ENCODE data around the gene PLPPR2. TPM values are rescaled to one million over a fixed set of nuclear protein-coding genes. Genes with fewer than 3 reads are reported as not detected.
A peak's percentile ranks its signal among the peaks of the same experiment; 100 is the strongest.
"Not testable (repeated sequence)": the region's sequence is repeated elsewhere in the genome, so short reads cannot be mapped to it uniquely, and the experiment has no call there.

PLPPR2 gene
- total RNA-seq, 1 donor from 2014 or later = 1.8 TPM

GRCh38 chr19:11331502-11331901, 23.7 kb upstream of the PLPPR2 start:
- FAIRE-seq = no peak
- DNase-seq (ENCODE audit: low read depth) = no peak
- no peak for TF ChIP-seq CTCF (IDR thresholded peaks at IDR 0.05; ENCODE audit: insufficient read depth, low read length, severe bottlenecking)
- Histone ChIP-seq H3K36me3 (ENCODE audit: control insufficient read depth, insufficient read depth, low read length) (peaks cover 32% of the 10 kb centered on the region), H3K27me3 (ENCODE audit: control insufficient read depth, insufficient read depth, low read length) (no peaks in the 10 kb centered on the region), H3K4me3 (ENCODE audit: low read depth, low read length) (no peak overlapping the region)

- FAIRE-seq (no peak), DNase-seq (ENCODE audit: low read depth) (no peak)
- Histone ChIP-seq H3K4me3 (ENCODE audit: low read depth, low read length) (no peak overlapping the region), H3K36me3 (ENCODE audit: control insufficient read depth, insufficient read depth, low read length) (peaks cover 37% of the 10 kb centered on the region), H3K27me3 (ENCODE audit: control insufficient read depth, insufficient read depth, low read length) (no peaks in the 10 kb centered on the region)
- no peak for TF ChIP-seq CTCF (IDR thresholded peaks at IDR 0.05; ENCODE audit: insufficient read depth, low read length, severe bottlenecking)
Measured at GRCh38 chr19:11332822-11333221, 22.4 kb upstream of the PLPPR2 start.

- DNase-seq (ENCODE audit: low read depth); H3K27me3 ChIP-seq (ENCODE audit: control insufficient read depth, insufficient read depth, low read length); H3K4me3 ChIP-seq (ENCODE audit: low read depth, low read length); FAIRE-seq: not testable (repeated sequence)
- peaks cover 37% of the 10 kb centered on the region for H3K36me3 ChIP-seq (ENCODE audit: control insufficient read depth, insufficient read depth, low read length)
Measured at GRCh38 chr19:11333838-11334237, 21.4 kb upstream of the PLPPR2 start.

- no peaks in the 10 kb centered on the region for H3K27me3 ChIP-seq (ENCODE audit: control insufficient read depth, insufficient read depth, low read length)
- FAIRE-seq = peak; percentile 43
- H3K4me3 ChIP-seq (ENCODE audit: low read depth, low read length) = no peak overlapping the region
- TF ChIP-seq CTCF (IDR thresholded peaks at IDR 0.05; ENCODE audit: insufficient read depth, low read length, severe bottlenecking) = no peak
- DNase-seq (ENCODE audit: low read depth) = no peak
- peaks cover 35% of the 10 kb centered on the region for H3K36me3 ChIP-seq (ENCODE audit: control insufficient read depth, insufficient read depth, low read length)
Measured at GRCh38 chr19:11335449-11336146, 19.6 kb upstream of the PLPPR2 start.

GRCh38 chr19:11337080-11337479, 18.2 kb upstream of the PLPPR2 start:
- Histone ChIP-seq H3K4me3 (ENCODE audit: low read depth, low read length) (no peak overlapping the region), H3K36me3 (ENCODE audit: control insufficient read depth, insufficient read depth, low read length) (peaks cover 36% of the 10 kb centered on the region), H3K27me3 (ENCODE audit: control insufficient read depth, insufficient read depth, low read length) (no peaks in the 10 kb centered on the region)
- FAIRE-seq (no peak), DNase-seq (ENCODE audit: low read depth) (no peak)
- no peak for TF ChIP-seq CTCF (IDR thresholded peaks at IDR 0.05; ENCODE audit: insufficient read depth, low read length, severe bottlenecking)

- FAIRE-seq = no peak
Measured at GRCh38 chr19:11338121-11338520, 17.1 kb upstream of the PLPPR2 start.

More at GRCh38 chr19:11338121-11338520, 17.1 kb upstream of the PLPPR2 start:
- DNase-seq (ENCODE audit: low read depth) = no peak
- no peak for TF ChIP-seq CTCF (IDR thresholded peaks at IDR 0.05; ENCODE audit: insufficient read depth, low read length, severe bottlenecking)
- H3K36me3 ChIP-seq (ENCODE audit: control insufficient read depth, insufficient read depth, low read length) = peaks cover 32% of the 10 kb centered on the region
- H3K4me3 ChIP-seq (ENCODE audit: low read depth, low read length) = peak overlapping the region; percentile 72
- H3K27me3 ChIP-seq (ENCODE audit: control insufficient read depth, insufficient read depth, low read length) = no peaks in the 10 kb centered on the region
